DND-41 (cell line): Measurements from ENCODE around the gene SIDT2.

Source experiments
- ATAC-seq: fragments of 200-7000 bp; cut with Tn5 transposase; 3 replicates; pipeline ENCODE4 v1.9.1; 2021; ENCODE audit warnings: low read depth; ENCODE audit not compliant: insufficient read depth
- DNase-seq: peaks from one replicate; pipeline ENCODE4 v3.0.0-alpha.2; 2020
- H2AFZ ChIP-seq: 2 replicates; pipeline ENCODE4 v1.6.0; 2012; ENCODE audit warnings: low read depth, low read length
- H3K27ac ChIP-seq: 2 replicates; pipeline ENCODE4 v1.5.1; 2012; ENCODE audit warnings: low read length, inconsistent platforms
- H3K27me3 ChIP-seq: fragments of 200-600 bp; sonication (generic); 2 replicates; pipeline ENCODE4 v1.6.0; 2012; ENCODE audit warnings: low read length, mild to moderate bottlenecking, inconsistent platforms; ENCODE audit not compliant: insufficient read depth, poor library complexity
- H3K36me3 ChIP-seq: 2 replicates; pipeline ENCODE4 v1.5.1; 2012; ENCODE audit warnings: low read length, inconsistent platforms; ENCODE audit not compliant: insufficient read depth
- H3K4me1 ChIP-seq: 2 replicates; pipeline ENCODE4 v1.5.1; 2012; ENCODE audit warnings: mild to moderate bottlenecking, low read length; ENCODE audit not compliant: insufficient read depth
- H3K4me2 ChIP-seq: 2 replicates; pipeline ENCODE4 v1.6.0; 2012; ENCODE audit warnings: mild to moderate bottlenecking, moderate library complexity, low read length, inconsistent platforms; ENCODE audit not compliant: insufficient read depth
- H3K4me3 ChIP-seq, 2 experiments: fragments of 200-600 bp in 1 of 2; shearing (Covaris generic) in 1 of 2; 2 replicates each; pipeline ENCODE4 v1.5.1; 2012 to 2016; ENCODE audit warnings: inconsistent platforms in 2 of 2, low read length in 2 of 2, mild to moderate bottlenecking in 2 of 2, low read depth in 1 of 2, moderate library complexity in 1 of 2
- H3K79me2 ChIP-seq: 2 replicates; pipeline ENCODE4 v1.6.0; 2012; ENCODE audit warnings: low read length, inconsistent platforms; ENCODE audit not compliant: insufficient read depth
- H3K9ac ChIP-seq: 2 replicates; pipeline ENCODE4 v1.6.0; 2012; ENCODE audit warnings: low read depth, mild to moderate bottlenecking, inconsistent platforms, low read length, moderate library complexity
- H3K9me3 ChIP-seq: 2 replicates; pipeline ENCODE4 v1.5.1; 2012; ENCODE audit warnings: low read length, moderate library complexity, mild to moderate bottlenecking, inconsistent platforms; ENCODE audit not compliant: insufficient read depth, severe bottlenecking
- H4K20me1 ChIP-seq: 2 replicates; pipeline ENCODE4 v1.6.0; 2012; ENCODE audit warnings: low read length; ENCODE audit not compliant: insufficient read depth
- CTCF ChIP-seq: IDR thresholded peaks from 2 replicates; pipeline ENCODE4 v1.5.1; 2012; ENCODE audit warnings: borderline replicate concordance, low read length, moderate library complexity, mild to moderate bottlenecking; ENCODE audit not compliant: poor library complexity, severe bottlenecking; ENCODE audit errors: extremely low read depth
- EZH2 ChIP-seq: IDR thresholded peaks from 3 replicates; pipeline ENCODE4 v1.6.1; 2012; ENCODE audit warnings: borderline replicate concordance, low read depth, mild to moderate bottlenecking, moderate library complexity, low read length, inconsistent platforms; ENCODE audit not compliant: severe bottlenecking

Gene SIDT2

DNA sequence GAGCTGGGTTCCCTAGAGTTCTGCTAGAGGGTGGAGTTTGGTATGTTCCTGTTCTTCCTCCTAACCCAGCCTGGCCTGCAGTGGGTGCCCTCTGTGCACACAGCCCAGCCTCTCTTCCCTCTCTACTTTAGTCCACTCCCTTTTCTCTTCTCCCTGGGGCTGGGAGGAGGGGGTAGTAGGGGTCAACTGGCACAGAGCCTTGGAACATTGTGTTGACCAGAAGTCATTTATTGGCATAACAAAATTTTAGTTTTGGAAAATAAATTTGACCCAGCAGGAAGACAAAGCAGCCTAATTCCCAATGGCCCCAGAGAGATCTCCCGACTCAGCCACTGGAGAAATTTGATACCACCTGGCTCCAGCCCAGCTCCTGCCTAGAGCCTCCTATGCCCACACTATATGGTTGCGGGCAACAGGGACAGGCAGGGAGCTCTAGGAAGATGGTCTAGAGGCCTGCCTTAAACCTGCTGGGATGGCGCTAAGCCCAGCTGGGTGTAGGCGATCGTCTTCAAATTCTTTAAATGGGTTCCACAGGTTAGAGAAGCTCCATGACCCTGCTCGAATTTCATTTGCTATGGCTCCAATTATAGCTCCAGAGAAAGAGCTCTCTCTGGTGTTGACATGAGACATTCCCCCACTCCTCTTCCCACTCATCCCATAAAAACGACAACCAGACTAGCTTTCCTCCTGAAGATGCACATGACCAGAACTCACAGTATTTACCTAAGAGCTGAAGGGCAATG, 43.4 kb downstream of the SIDT2 start:
- H3K4me3 ChIP-seq, result no peak overlapping the region
- no peaks in the 10 kb centered on the region for H3K4me1 ChIP-seq
- DNase-seq (no peak), ATAC-seq (no peak)
- H3K27ac ChIP-seq, result no peak overlapping the region
- peaks cover 94% of the 10 kb centered on the region for H3K36me3 ChIP-seq
- H3K79me2 ChIP-seq, result no peaks in the 10 kb centered on the region
- no peak for TF ChIP-seq EZH2
- TF ChIP-seq CTCF, result no peak
- H3K27me3 ChIP-seq, result no peaks in the 10 kb centered on the region
- no peak overlapping the region for H2AFZ ChIP-seq
- no peak overlapping the region for H3K4me2 ChIP-seq
- H3K9me3 ChIP-seq, result no peaks in the 10 kb centered on the region
- no peak overlapping the region for H3K9ac ChIP-seq
- peaks cover 6% of the 10 kb centered on the region; the same call in 1 of the 2 replicates for H4K20me1 ChIP-seq

DNA sequence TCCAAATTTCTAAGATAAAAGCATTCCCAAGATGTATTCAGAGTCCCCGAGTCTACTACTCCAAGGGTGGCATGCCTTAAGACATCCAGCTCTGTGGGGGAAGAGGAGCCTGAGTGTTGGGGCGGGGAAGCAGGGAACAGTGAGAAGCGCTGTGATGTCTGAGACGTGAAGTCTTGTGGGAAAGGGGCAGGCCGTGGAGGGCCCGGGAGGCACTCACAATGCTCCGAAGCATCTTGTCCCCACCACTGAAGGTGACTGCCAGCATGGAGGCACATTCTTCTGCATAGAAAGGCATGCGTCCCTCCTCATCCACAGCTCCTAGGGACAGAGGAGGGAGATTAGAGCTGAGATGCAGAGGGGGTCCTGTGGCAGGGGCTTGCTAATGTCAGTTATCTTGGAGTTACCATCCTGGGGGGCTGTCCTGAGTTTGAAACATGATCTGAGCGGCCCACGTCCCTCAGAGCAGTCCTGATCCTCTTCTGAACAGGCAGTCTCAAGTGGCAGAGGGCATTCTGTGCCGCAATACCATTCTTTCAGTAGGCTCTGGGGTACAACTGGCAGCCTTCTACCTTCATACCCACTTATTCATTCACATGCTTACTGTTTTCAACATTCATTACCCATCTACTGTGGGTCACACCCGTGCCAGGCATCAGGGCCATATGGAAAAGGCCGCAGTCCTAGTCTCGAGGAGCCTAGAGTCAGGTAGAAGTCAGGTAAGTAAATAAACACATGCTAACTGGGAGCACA, 44.6 kb downstream of the SIDT2 start:
- no peak overlapping the region for H3K27ac ChIP-seq
- TF ChIP-seq CTCF (no peak), EZH2 (no peak)
- no peaks in the 10 kb centered on the region for H3K27me3 ChIP-seq
- peaks cover 8% of the 10 kb centered on the region; the same call in 1 of the 2 replicates for H4K20me1 ChIP-seq
- ATAC-seq (no peak), DNase-seq (no peak)
- H3K36me3 ChIP-seq, result peaks cover 92% of the 10 kb centered on the region
- no peak overlapping the region for H3K4me2 ChIP-seq
- no peak overlapping the region for H3K9ac ChIP-seq
- no peaks in the 10 kb centered on the region for H3K4me1 ChIP-seq
- H3K9me3 ChIP-seq, result no peaks in the 10 kb centered on the region
- H3K79me2 ChIP-seq, result no peaks in the 10 kb centered on the region
- H2AFZ ChIP-seq, result no peak overlapping the region
- no peak overlapping the region for H3K4me3 ChIP-seq

DNA sequence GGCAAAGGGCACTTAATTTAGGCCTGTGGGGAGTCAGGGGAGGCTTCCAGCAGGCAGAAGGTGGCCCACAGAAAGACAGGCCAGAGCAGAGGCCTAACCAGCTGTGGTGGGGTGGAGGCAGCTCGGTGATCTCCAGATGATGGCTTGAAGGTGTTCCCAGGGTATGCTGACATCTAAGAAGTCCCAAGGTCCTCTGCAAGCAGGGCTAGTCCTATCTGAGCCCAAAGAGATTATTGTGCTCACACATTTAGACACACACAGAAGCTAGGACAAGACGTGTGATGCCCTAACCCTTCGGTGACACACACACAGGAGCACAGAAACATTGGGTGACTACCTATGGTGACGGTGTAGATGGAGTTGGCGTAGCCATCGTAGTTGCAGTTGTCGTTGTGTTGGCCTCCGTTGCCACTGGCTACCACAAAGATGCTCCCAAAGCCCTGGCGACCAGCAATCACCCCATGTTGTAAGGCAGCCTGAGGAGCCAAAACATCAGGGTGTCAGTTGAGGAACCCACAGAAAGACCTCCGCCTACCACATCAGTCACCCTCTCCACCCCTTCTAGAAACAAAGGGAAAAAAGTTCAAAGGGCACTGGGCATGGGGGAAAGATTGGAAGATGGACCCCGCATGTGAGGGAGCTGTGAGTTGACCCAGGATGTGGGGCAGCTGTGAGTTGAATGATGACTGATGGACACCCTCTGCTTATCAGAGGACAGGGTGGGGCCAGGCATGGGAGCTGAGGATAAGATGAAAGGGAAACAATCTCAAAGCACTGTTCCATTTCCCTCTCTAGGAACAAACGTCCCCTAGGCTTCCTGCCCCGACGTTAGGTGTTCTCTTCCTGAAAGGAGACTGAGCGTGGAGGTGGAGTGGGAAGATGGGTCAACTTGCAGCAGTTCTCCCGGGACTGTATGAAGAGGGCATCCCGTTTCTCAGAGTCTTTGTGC, 45.5 kb downstream of the SIDT2 start:
- no peaks in the 10 kb centered on the region for H3K9me3 ChIP-seq
- no peak for ATAC-seq

More for the DNA sequence above, 45.5 kb downstream of the SIDT2 start:
- H4K20me1 ChIP-seq, result peaks cover 10% of the 10 kb centered on the region; the same call in 1 of the 2 replicates
- peaks cover 2% of the 10 kb centered on the region; the same call in 1 of the 2 replicates for H3K4me1 ChIP-seq
- H2AFZ ChIP-seq, result no peak overlapping the region
- no peak overlapping the region for H3K4me3 ChIP-seq
- no peaks in the 10 kb centered on the region for H3K27me3 ChIP-seq
- H3K4me2 ChIP-seq, result no peak overlapping the region
- H3K27ac ChIP-seq, result no peak overlapping the region
- no peak for TF ChIP-seq EZH2
- no peak for TF ChIP-seq CTCF
- no peak overlapping the region for H3K9ac ChIP-seq
- peaks cover 90% of the 10 kb centered on the region for H3K36me3 ChIP-seq
- peaks cover 3% of the 10 kb centered on the region for H3K79me2 ChIP-seq
- DNase-seq, result no peak
